ENCODE measurements around the gene IHH. TPM values are rescaled to one million over a fixed set of nuclear protein-coding genes. Genes with fewer than 3 reads are reported as not detected.

Gene IHH
- total RNA-seq, 1 donor from 2014 or later, result not detected

DNA sequence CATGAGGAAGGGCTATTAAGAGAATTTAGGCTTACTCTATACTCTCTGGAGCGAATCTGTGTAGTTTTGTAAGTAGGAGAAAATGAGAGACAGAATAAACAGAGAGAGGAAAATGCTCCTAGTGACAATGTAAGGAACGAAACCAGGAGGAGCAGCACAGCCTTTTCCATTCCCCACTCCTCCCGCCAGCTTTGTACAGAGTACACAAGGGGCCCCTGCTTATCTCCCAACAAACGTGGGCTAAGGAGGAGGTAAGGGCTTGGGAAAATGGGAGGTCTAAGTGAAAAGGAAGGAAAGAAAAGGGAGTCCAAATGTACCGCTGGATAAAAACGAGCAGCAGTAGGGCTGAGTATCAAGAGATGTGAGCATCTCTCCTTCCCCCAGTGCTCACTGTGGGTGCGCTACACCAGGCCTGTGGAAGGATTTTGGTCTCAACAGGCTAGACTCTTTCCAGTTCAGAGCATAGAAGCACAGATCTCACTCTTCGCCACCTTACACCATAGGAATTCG is 12.1 kb upstream of the IHH start:
- Histone ChIP-seq H3K4me3 (ENCODE audit: low read depth, low read length) (no peak overlapping the region), H3K36me3 (ENCODE audit: control insufficient read depth, insufficient read depth, low read length) (no peaks in the 10 kb centered on the region), H3K27me3 (ENCODE audit: control insufficient read depth, insufficient read depth, low read length) (no peaks in the 10 kb centered on the region)
- no peak for DNase-seq (ENCODE audit: low read depth)
- TF ChIP-seq CTCF (IDR thresholded peaks at IDR 0.05; ENCODE audit: insufficient read depth, low read length, poor library complexity, severe bottlenecking), result no peak

DNA sequence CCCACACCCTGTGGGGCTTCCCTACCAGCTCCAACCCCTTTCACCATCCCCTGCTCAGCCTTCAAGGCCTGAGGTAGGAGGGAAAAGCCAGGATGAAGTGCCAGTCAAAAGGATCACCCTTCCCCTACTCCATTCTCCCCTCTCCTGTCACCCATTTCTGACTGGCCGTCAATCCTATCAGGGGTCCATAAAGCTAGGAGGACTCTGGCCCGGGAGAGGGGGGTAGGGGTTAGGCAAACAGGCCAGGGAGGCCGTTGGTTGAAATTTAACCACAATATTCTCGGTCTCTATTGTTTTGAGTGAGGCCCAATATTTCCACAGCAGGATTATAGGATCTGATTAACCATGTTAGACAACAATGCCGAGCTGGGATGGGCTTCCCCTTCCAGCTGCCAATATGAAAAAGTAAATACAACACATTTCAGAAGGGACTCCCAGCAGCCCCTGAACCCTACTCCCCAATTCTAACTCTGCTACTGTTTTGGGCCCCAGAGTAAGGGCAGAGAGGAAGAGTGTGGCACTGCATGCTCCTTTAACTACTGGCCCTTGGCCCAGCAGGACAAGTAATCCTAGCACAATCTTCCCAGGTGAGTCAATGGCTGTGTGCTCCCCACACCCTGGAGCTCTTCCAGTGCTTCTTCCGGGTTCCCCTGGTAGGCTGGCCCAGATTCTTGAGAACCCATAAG is 10.6 kb upstream of the IHH start:
- Histone ChIP-seq H3K4me3 (ENCODE audit: low read depth, low read length) (no peak overlapping the region), H3K27me3 (ENCODE audit: control insufficient read depth, insufficient read depth, low read length) (no peaks in the 10 kb centered on the region), H3K36me3 (ENCODE audit: control insufficient read depth, insufficient read depth, low read length) (no peaks in the 10 kb centered on the region)
- no peak for DNase-seq (ENCODE audit: low read depth)
- no peak for TF ChIP-seq CTCF (IDR thresholded peaks at IDR 0.05; ENCODE audit: insufficient read depth, low read length, poor library complexity, severe bottlenecking)

DNA sequence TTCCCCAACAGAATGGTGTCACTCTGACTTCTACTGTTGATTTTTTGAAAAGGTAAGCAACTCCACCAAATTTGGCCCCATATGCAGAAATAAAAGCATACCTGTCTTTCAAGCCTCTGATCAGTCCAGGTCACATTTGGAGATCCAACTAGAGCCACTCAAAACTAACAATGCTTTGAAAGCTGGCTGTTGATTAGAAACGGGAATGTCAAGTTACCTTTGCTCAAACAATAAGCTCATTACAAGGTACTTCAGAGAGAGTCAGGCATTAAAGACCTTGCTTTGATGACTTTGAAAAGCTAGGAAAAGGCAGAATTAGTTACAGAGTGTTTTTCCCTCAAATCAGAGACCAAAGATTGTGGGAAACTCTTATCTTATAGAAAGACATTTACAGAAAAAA is 4.8 kb upstream of the IHH start:
- H3K27me3 ChIP-seq (ENCODE audit: control insufficient read depth, insufficient read depth, low read length), result peaks cover 23% of the 10 kb centered on the region
- no peak for TF ChIP-seq CTCF (IDR thresholded peaks at IDR 0.05; ENCODE audit: insufficient read depth, low read length, poor library complexity, severe bottlenecking)
- no peak for DNase-seq (ENCODE audit: low read depth)
- H3K36me3 ChIP-seq (ENCODE audit: control insufficient read depth, insufficient read depth, low read length), result no peaks in the 10 kb centered on the region
- H3K4me3 ChIP-seq (ENCODE audit: low read depth, low read length), result no peak overlapping the region

- no peak for DNase-seq (ENCODE audit: low read depth)
- no peaks in the 10 kb centered on the region for H3K36me3 ChIP-seq (ENCODE audit: control insufficient read depth, insufficient read depth, low read length)
- peaks cover 56% of the 10 kb centered on the region for H3K27me3 ChIP-seq (ENCODE audit: control insufficient read depth, insufficient read depth, low read length)
- H3K4me3 ChIP-seq (ENCODE audit: low read depth, low read length), result no peak overlapping the region
- TF ChIP-seq CTCF (IDR thresholded peaks at IDR 0.05; ENCODE audit: insufficient read depth, low read length, poor library complexity, severe bottlenecking), result no peak
Measured at GRCh38 chr2:219062081-219062480, 1.4 kb upstream of the IHH start.

GRCh38 chr2:219059725-219060682 is 717 bp downstream of the IHH start:
- Histone ChIP-seq H3K4me3 (ENCODE audit: low read depth, low read length) (no peak overlapping the region), H3K27me3 (ENCODE audit: control insufficient read depth, insufficient read depth, low read length) (peaks cover 77% of the 10 kb centered on the region), H3K36me3 (ENCODE audit: control insufficient read depth, insufficient read depth, low read length) (no peaks in the 10 kb centered on the region)
- no peak for DNase-seq (ENCODE audit: low read depth)
- TF ChIP-seq CTCF (IDR thresholded peaks at IDR 0.05; ENCODE audit: insufficient read depth, low read length, poor library complexity, severe bottlenecking), result no peak
